Measurements from ENCODE around the gene LSS. TPM values are rescaled to one million over a fixed set of nuclear protein-coding genes. Genes with fewer than 3 reads are reported as not detected.
"Not testable (repeated sequence)": the region's sequence is repeated elsewhere in the genome, so short reads cannot be mapped to it uniquely, and the experiment has no call there.

LSS gene
- polyA plus RNA-seq, 1 donor from 2014 or later = 101 TPM

- Histone ChIP-seq H3F3A (ENCODE audit: insufficient read depth, low read length, poor library complexity, severe bottlenecking) (no peaks in the 10 kb centered on the region), H3K9me3 (ENCODE audit: low read length) (no peaks in the 10 kb centered on the region), H3K79me2 (replicated peaks; ENCODE audit: insufficient read depth, low read length) (peaks cover 45% of the 10 kb centered on the region), H3K9ac (ENCODE audit: low read length) (peak overlapping the region; percentile 78), H4K20me1 (ENCODE audit: insufficient read depth) (no peaks in the 10 kb centered on the region), H3K4me3 (ENCODE audit: low read length) (peak overlapping the region; percentile 99), H2AFZ (ENCODE audit: low read depth, low read length) (no peak overlapping the region), H3K27me3 (ENCODE audit: insufficient read depth, low read depth, low read length) (no peaks in the 10 kb centered on the region), H3K4me2 (ENCODE audit: low read length) (peak overlapping the region; percentile 81), H3K9me2 (ENCODE audit: insufficient read depth, low read length) (no peaks in the 10 kb centered on the region), H3K36me3 (ENCODE audit: insufficient read depth, low read length) (peaks cover 10% of the 10 kb centered on the region), H3K27ac (ENCODE audit: low read length) (no peak overlapping the region)
- TF ChIP-seq CTCF (IDR thresholded peaks at IDR 0.05; ENCODE audit: poor library complexity, severe bottlenecking) (no peak), POLR2AphosphoS5 (IDR thresholded peaks at IDR 0.05) (no peak)
Observed at GRCh38 chr21:46226920-46227599, 1.5 kb downstream of the LSS start.

- TF ChIP-seq EZH2 (IDR thresholded peaks at IDR 0.05; ENCODE audit: borderline replicate concordance, insufficient read depth, low read length, poor library complexity, severe bottlenecking) (no peak), TAF1 (IDR thresholded peaks at IDR 0.05; ENCODE audit: low read depth) (no peak), POLR2AphosphoS5 (IDR thresholded peaks at IDR 0.05) (no peak), MXI1 (conservative IDR thresholded peaks at IDR 0.05; ENCODE audit: poor library complexity, severe bottlenecking) (no peak)
- Histone ChIP-seq H3K9me2 (ENCODE audit: insufficient read depth, low read length) (no peaks in the 10 kb centered on the region), H3K79me2 (replicated peaks; ENCODE audit: insufficient read depth, low read length) (peaks cover 45% of the 10 kb centered on the region), H3F3A (ENCODE audit: insufficient read depth, low read length, poor library complexity, severe bottlenecking) (no peaks in the 10 kb centered on the region), H3K9me3 (ENCODE audit: low read length) (no peaks in the 10 kb centered on the region), H3K36me3 (ENCODE audit: insufficient read depth, low read length) (peaks cover 3% of the 10 kb centered on the region), H3K4me2 (ENCODE audit: low read length) (peak overlapping the region; percentile 81), H3K9ac (ENCODE audit: low read length) (no peak overlapping the region), H3K4me3 (ENCODE audit: low read length) (peak overlapping the region; percentile 99), H4K20me1 (ENCODE audit: insufficient read depth) (no peaks in the 10 kb centered on the region), H3K27me3 (ENCODE audit: insufficient read depth, low read depth, low read length) (no peaks in the 10 kb centered on the region), H2AFZ (ENCODE audit: low read depth, low read length) (no peak overlapping the region), H3K27ac (ENCODE audit: low read length) (no peak overlapping the region)
Observed at GRCh38 chr21:46226146-46226545, 2.4 kb downstream of the LSS start.

- not testable (repeated sequence) for H3K36me3 ChIP-seq (ENCODE audit: insufficient read depth, low read length); H3K4me2 ChIP-seq (ENCODE audit: low read length); H3K4me3 ChIP-seq (ENCODE audit: low read length); H3F3A ChIP-seq (ENCODE audit: insufficient read depth, low read length, poor library complexity, severe bottlenecking); H3K9ac ChIP-seq (ENCODE audit: low read length); H3K27me3 ChIP-seq (ENCODE audit: insufficient read depth, low read depth, low read length); H3K9me3 ChIP-seq (ENCODE audit: low read length); H3K9me2 ChIP-seq (ENCODE audit: insufficient read depth, low read length); H4K20me1 ChIP-seq (ENCODE audit: insufficient read depth); H2AFZ ChIP-seq (ENCODE audit: low read depth, low read length); H3K27ac ChIP-seq (ENCODE audit: low read length)
- peaks cover 49% of the 10 kb centered on the region for H3K79me2 ChIP-seq (replicated peaks; ENCODE audit: insufficient read depth, low read length)
Observed at GRCh38 chr21:46223661-46224060, 4.9 kb downstream of the LSS start.

GRCh38 chr21:46223217-46223616 lies 5.4 kb downstream of the LSS start:
- H3K9ac ChIP-seq (ENCODE audit: low read length) = no peak overlapping the region

More at GRCh38 chr21:46223217-46223616, 5.4 kb downstream of the LSS start:
- H3K79me2 ChIP-seq (replicated peaks; ENCODE audit: insufficient read depth, low read length) = peaks cover 47% of the 10 kb centered on the region
- TF ChIP-seq EZH2 (IDR thresholded peaks at IDR 0.05; ENCODE audit: borderline replicate concordance, insufficient read depth, low read length, poor library complexity, severe bottlenecking) (no peak), REST (IDR thresholded peaks at IDR 0.05; ENCODE audit: borderline replicate concordance) (no peak), SMC3 (conservative IDR thresholded peaks at IDR 0.05; ENCODE audit: poor library complexity) (no peak), EP300 (conservative IDR thresholded peaks at IDR 0.05; ENCODE audit: poor library complexity, severe bottlenecking) (no peak), RAD21 (conservative IDR thresholded peaks at IDR 0.05) (no peak), CTCF (IDR thresholded peaks at IDR 0.05; ENCODE audit: poor library complexity, severe bottlenecking) (no peak), TAF1 (IDR thresholded peaks at IDR 0.05; ENCODE audit: low read depth) (no peak), MXI1 (conservative IDR thresholded peaks at IDR 0.05; ENCODE audit: poor library complexity, severe bottlenecking) (no peak), POLR2AphosphoS5 (IDR thresholded peaks at IDR 0.05) (no peak)
- H2AFZ ChIP-seq (ENCODE audit: low read depth, low read length) = no peak overlapping the region
- H3K9me3 ChIP-seq (ENCODE audit: low read length) = no peaks in the 10 kb centered on the region
- no peaks in the 10 kb centered on the region for H3K36me3 ChIP-seq (ENCODE audit: insufficient read depth, low read length)
- no peaks in the 10 kb centered on the region for H3F3A ChIP-seq (ENCODE audit: insufficient read depth, low read length, poor library complexity, severe bottlenecking)
- no peak overlapping the region for H3K4me3 ChIP-seq (ENCODE audit: low read length)
- no peaks in the 10 kb centered on the region for H3K27me3 ChIP-seq (ENCODE audit: insufficient read depth, low read depth, low read length)
- no peaks in the 10 kb centered on the region for H3K9me2 ChIP-seq (ENCODE audit: insufficient read depth, low read length)
- H3K4me2 ChIP-seq (ENCODE audit: low read length) = no peak overlapping the region
- H4K20me1 ChIP-seq (ENCODE audit: insufficient read depth) = no peaks in the 10 kb centered on the region
- no peak overlapping the region for H3K27ac ChIP-seq (ENCODE audit: low read length)

Measured in neural cell (in vitro differentiated cells).